Heart left ventricle (tissue), 16 donors: ENCODE results near the gene CRIM1. TPM values are rescaled to one million over a fixed set of nuclear protein-coding genes. Genes with fewer than 3 reads are reported as not detected.

Experiments
- ATAC-seq, 4 donors: fragments of 200-7000 bp; cut with Tn5 transposase; one replicate each; pipeline ENCODE4 v1.9.1; 2020 to 2022; ENCODE audit warnings: moderate library complexity in 4 of 4, mild to moderate bottlenecking in 3 of 4, moderate number of reproducible peaks in 1 of 4
- DNase-seq, 5 donors: peaks; one replicate each; pipeline ENCODE4 v3.0.0-alpha.2; 2020
- H3K27ac ChIP-seq, 12 donors: fragments of 200-600 bp; sonication (generic) in 4 of 12; one replicate each; pipeline versions ENCODE4 v1.5.0 to v1.8.0; 2016 to 2022; ENCODE audit warnings: mild to moderate bottlenecking in 2 of 12
- H3K27me3 ChIP-seq, 9 donors: fragments of 200-600 bp; sonication (generic) in 2 of 9; one replicate each; pipeline versions ENCODE4 v1.5.1 to v1.8.0; 2016 to 2022; ENCODE audit warnings: mild to moderate bottlenecking in 3 of 9
- H3K36me3 ChIP-seq, 9 donors: fragments of 200-600 bp; sonication (generic) in 2 of 9; one replicate each; pipeline versions ENCODE4 v1.5.0 to v1.8.0; 2018 to 2022; ENCODE audit warnings: mild to moderate bottlenecking in 2 of 9
- H3K4me1 ChIP-seq, 12 donors: fragments of 200-600 bp; sonication (generic) in 4 of 12; one replicate each; pipeline versions ENCODE4 v1.5.0 to v1.8.0; 2016 to 2022; ENCODE audit warnings: mild to moderate bottlenecking in 3 of 12
- H3K4me3 ChIP-seq, 12 donors: fragments of 200-600 bp; sonication (generic) in 4 of 12; one replicate each; pipeline versions ENCODE4 v1.5.0 to v1.8.0; 2017 to 2022; ENCODE audit warnings: mild to moderate bottlenecking in 9 of 12, moderate library complexity in 4 of 12
- H3K9me3 ChIP-seq, 12 donors: fragments of 200-600 bp; sonication (generic) in 4 of 12; one replicate each; pipeline versions ENCODE4 v1.5.0 to v1.8.0; 2016 to 2022; ENCODE audit warnings: mild to moderate bottlenecking in 1 of 12
- CTCF ChIP-seq, 12 donors: fragments of 200-600 bp; sonication (generic) in 4 of 12; IDR thresholded peaks; one replicate each; pipeline versions ENCODE4 v1.5.0 to v1.8.0; 2018 to 2022; ENCODE audit warnings: antibody characterized with exemption in 12 of 12, mild to moderate bottlenecking in 5 of 12
- POLR2A ChIP-seq, 2 donors: fragments of 450-650 bp; IDR thresholded peaks; one replicate each; pipeline ENCODE4 v1.6.1; 2017; ENCODE audit warnings: antibody characterized with exemption in 2 of 2, mild to moderate bottlenecking in 2 of 2, moderate library complexity in 2 of 2
- WGBS, 4 donors: extraction: QIAGEN DNeasy Blood & Tissue Kit in 2 of 4; methylation state at CpG; one replicate each; pipeline versions ENCODE4 v1.1.5 to v1.1.7; 2013 to 2018; 5-methylcytosine and 5-hydroxymethylcytosine counted together
- intact Hi-C, 10 donors: fragments of 100-400 bp; cut with DNase I; formaldehyde crosslinking; loops; one replicate each; pipeline versions ENCODE4 v1.11.1 to v1.14.2; 2022
- polyA plus RNA-seq, 2 donors: library from polyadenylated mRNA; stranded (reverse); fragments of 200-250 nt; gene quantifications; one replicate each; pipeline ENCODE4 v1.2.3, GENCODE V29; 2013
- total RNA-seq, 9 donors: library from RNA; depleted of rRNA in 2 of 9; stranded (reverse); fragments of >200 nt in 2 of 9; fragmentation: NEBNext Ultra II Directional in 3 of 9; extraction: Animal tissue kit (Norgen Biotek cat#: 25700) in 3 of 9; gene quantifications; one replicate each; pipeline versions ENCODE4 v1.1.0 to v1.2.4, GENCODE V29; 2016 to 2023
- donor health status: ischemic (EF 13 %, LVEDD 7.1; RV severe dilation, severe dysfunction).
- donor health status: healthy with polysubstance abuse.
- donor health status: DM: no; HTN: yes; CAD: no.
- donor health status: DM: no; HTN: no; CAD: no.
- donor health status: ischemic (EF 25% LVEDD 6.9; RV normal size, moderate dysfunction).
- donor health status: ischemic (EF 25% LVEDD 5.7; RV mildly dilated, moderate dysfunction).
- donor health status: healthy.
- donor health status: DM: yes; HTN: yes; CAD: no.
- donor health status: ischemic (EF 35%, LVEDD 5.7; RV mildly dilated, moderate dysfunction).
- donor health status: nonischemic (EF 11% LVEDD 7.7; RV severe dilation, severe dysfunction).
- donor health status: DM: yes; HTN: yes; CAD: no.
- donor health status: PGD.
- donor health status: ischemic (EF 29% LVEDD 5.4; RV normal size, mild dysfunction).
- donor health status: nonischemic (EF 23%, LVEDD 6.1; RV moderate dilation, normal function).

Gene CRIM1
- total and polyA plus RNA-seq, 11 donors = 14.7 to 120 (median 81.8) TPM

GRCh38 chr2:36395866-36396265, 40.3 kb downstream of the CRIM1 start:
- Histone ChIP-seq H3K27me3 (no peaks in the 10 kb centered on the region), H3K9me3 (no peaks in the 10 kb centered on the region), H3K27ac (no peak overlapping the region), H3K4me3 (no peak overlapping the region), H3K36me3 (peaks cover 0 to 17% (median 0%) of the 10 kb centered on the region in 9 donors), H3K4me1 (peaks cover 0 to 48% (median 11%) of the 10 kb centered on the region in 12 donors)
- intact Hi-C loops = no loop called here
- no peak for TF ChIP-seq POLR2A (IDR thresholded peaks at IDR 0.05)
- no peak for TF ChIP-seq CTCF (IDR thresholded peaks at IDR 0.05)
- ATAC-seq (no peak), DNase-seq (no peak)
- 94 to 98% (median 97%) methylated on average over 4 of the region's 4 CpGs for WGBS, 4 donors

- Histone ChIP-seq H3K4me3 (no peak overlapping the region), H3K27ac (peak overlapping the region in 1 of 12 donors; percentile 26), H3K9me3 (no peaks in the 10 kb centered on the region), H3K4me1 (peaks cover 0 to 48% (median 11%) of the 10 kb centered on the region in 12 donors), H3K27me3 (no peaks in the 10 kb centered on the region), H3K36me3 (peaks cover 0 to 17% (median 0%) of the 10 kb centered on the region in 9 donors)
- DNase-seq (no peak), ATAC-seq (no peak)
- intact Hi-C loops = no loop called here
- TF ChIP-seq POLR2A (IDR thresholded peaks at IDR 0.05) = no peak
- no peak for TF ChIP-seq CTCF (IDR thresholded peaks at IDR 0.05)
- WGBS, 4 donors = 97 to 98% (median 98%) methylated on average over 9 of the region's 9 CpGs
These were observed 41.4 kb downstream of the CRIM1 start for GRCh38 chr2:36396878-36397539.

- intact Hi-C loops = no loop called here
- H3K36me3 ChIP-seq = peaks cover 0 to 17% (median 0%) of the 10 kb centered on the region in 9 donors
- DNase-seq = no peak
- no peak for TF ChIP-seq CTCF (IDR thresholded peaks at IDR 0.05)
- no peaks in the 10 kb centered on the region for H3K27me3 ChIP-seq
- H3K4me1 ChIP-seq = peaks cover 0 to 45% (median 10%) of the 10 kb centered on the region in 12 donors
- no peaks in the 10 kb centered on the region for H3K9me3 ChIP-seq
- peak overlapping the region in 1 of 12 donors; percentile 26 for H3K27ac ChIP-seq
- 78 to 91% (median 85%) methylated on average over 7 of the region's 7 CpGs for WGBS, 4 donors
- ATAC-seq = no peak
- H3K4me3 ChIP-seq = no peak overlapping the region
These were observed 42.3 kb downstream of the CRIM1 start for GRCh38 chr2:36397728-36398413.

- Histone ChIP-seq H3K27ac (no peak overlapping the region), H3K4me3 (no peak overlapping the region), H3K9me3 (no peaks in the 10 kb centered on the region), H3K36me3 (peaks cover 0 to 17% (median 0%) of the 10 kb centered on the region in 9 donors), H3K27me3 (no peaks in the 10 kb centered on the region), H3K4me1 (peaks cover 0 to 39% (median 7%) of the 10 kb centered on the region in 12 donors)
- ATAC-seq (no peak), DNase-seq (no peak)
- intact Hi-C loops = no loop called here
- WGBS, 4 donors = 73 to 84% (median 81%) methylated on average over 2 of the region's 2 CpGs
- TF ChIP-seq CTCF (IDR thresholded peaks at IDR 0.05) (no peak), POLR2A (IDR thresholded peaks at IDR 0.05) (no peak)
These were observed 43.5 kb downstream of the CRIM1 start for GRCh38 chr2:36399050-36399449.
